ENCODE data around the gene SCFD2.

The SCFD2 gene

GRCh38 chr4:52968241-52968640, 397.6 kb downstream of the SCFD2 start:
- H3K27ac Mint-ChIP-seq: peak overlapping the region in 1 of 3 experiments; percentile 16
- H3K36me3 Mint-ChIP-seq (ENCODE audit: low read depth): peaks cover 7% of the 10 kb centered on the region
- no peak for TF ChIP-seq CTCF (IDR thresholded peaks at IDR 0.05; ENCODE audit: unreplicated experiment in 3 of 3)
- no peak overlapping the region for H3K4me3 Mint-ChIP-seq
- H3K9me3 Mint-ChIP-seq: peaks cover 22% of the 10 kb centered on the region
- peaks cover 9% of the 10 kb centered on the region for H3K4me1 Mint-ChIP-seq
- no peaks in the 10 kb centered on the region for H3K27me3 Mint-ChIP-seq (ENCODE audit: low read depth)

DNA sequence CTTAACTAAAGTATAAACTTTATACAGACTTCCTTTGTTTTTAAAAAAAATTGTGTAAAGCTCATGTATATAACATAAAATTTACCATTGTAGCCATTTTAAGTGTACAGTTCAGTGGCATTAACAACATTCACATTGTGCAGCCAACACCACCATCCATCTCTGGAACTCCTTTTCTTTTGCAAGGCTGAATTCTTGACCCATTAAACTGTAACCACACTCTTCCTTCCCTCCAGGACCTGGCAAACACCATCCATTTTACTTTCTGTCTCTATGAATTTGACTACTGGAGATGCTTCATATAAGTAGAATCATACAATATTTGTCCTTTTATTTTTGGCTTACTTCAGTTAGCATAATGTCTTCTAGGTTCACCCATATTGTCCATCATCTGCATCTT, 399.1 kb downstream of the SCFD2 start:
- Mint-ChIP-seq H3K4me3 (no peak overlapping the region), H3K27ac (peak overlapping the region in 2 of 3 experiments; percentile 3 to 28), H3K9me3 (peaks cover 17% of the 10 kb centered on the region), H3K4me1 (peaks cover 24% of the 10 kb centered on the region), H3K36me3 (ENCODE audit: low read depth) (peaks cover 7% of the 10 kb centered on the region), H3K27me3 (ENCODE audit: low read depth) (no peaks in the 10 kb centered on the region)
- no peak for TF ChIP-seq CTCF (IDR thresholded peaks at IDR 0.05; ENCODE audit: unreplicated experiment in 3 of 3)

DNA sequence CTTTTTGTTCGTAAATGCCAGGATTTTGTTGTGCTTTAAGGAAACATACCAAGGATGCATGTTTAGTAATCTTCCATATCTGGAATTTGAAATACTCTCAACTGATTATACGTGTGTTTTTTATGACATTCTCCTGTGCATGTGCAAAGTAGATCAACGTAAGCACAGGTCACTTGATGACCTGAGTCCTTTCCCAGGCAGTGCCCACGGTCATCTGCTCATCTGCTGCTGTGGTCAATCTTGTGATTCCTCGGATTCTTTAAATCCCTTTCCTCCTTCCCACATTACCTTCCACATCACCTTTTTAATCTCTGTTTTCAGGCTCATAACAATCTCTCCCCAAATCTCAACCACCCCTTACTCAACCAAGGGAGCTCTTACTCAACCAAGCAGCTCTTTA, 399.7 kb downstream of the SCFD2 start:
- peaks cover 30% of the 10 kb centered on the region for H3K4me1 Mint-ChIP-seq
- peaks cover 7% of the 10 kb centered on the region for H3K36me3 Mint-ChIP-seq (ENCODE audit: low read depth)
- H3K27me3 Mint-ChIP-seq (ENCODE audit: low read depth): no peaks in the 10 kb centered on the region
- H3K9me3 Mint-ChIP-seq: peaks cover 13% of the 10 kb centered on the region
- TF ChIP-seq CTCF (IDR thresholded peaks at IDR 0.05; ENCODE audit: unreplicated experiment in 3 of 3): no peak
- peak overlapping the region in 2 of 3 experiments; percentile 3 to 34 for H3K27ac Mint-ChIP-seq
- H3K4me3 Mint-ChIP-seq: no peak overlapping the region

DNA sequence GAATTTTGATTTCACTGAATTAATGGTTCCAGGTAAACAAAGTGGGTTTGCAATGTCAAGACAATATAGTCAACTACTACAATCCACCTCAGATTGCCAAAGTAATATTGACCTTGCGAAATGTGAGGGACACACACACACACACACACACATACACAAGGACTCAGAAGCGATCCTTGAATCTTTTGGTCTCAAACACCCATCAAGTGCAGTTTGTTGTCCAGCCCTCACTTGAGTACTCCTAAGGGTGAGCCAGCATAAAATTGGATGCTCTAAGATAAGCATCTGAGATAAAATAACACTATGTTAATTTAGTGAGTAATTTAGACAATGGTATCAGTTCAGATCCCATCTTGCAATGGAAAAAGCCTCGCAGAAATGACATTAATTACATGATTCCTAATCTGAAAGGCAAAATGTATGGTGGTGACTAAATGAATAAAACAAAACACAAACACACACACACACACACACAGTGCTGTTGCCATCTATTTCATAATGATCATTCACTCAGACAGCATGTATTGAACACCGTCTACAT, 401.2 kb downstream of the SCFD2 start:
- Mint-ChIP-seq H3K27ac (peak overlapping the region in 1 of 3 experiments; percentile 97), H3K36me3 (ENCODE audit: low read depth) (peaks cover 3% of the 10 kb centered on the region), H3K4me3 (no peak overlapping the region), H3K9me3 (peaks cover 4% of the 10 kb centered on the region), H3K27me3 (ENCODE audit: low read depth) (no peaks in the 10 kb centered on the region), H3K4me1 (peaks cover 43% of the 10 kb centered on the region)
- TF ChIP-seq CTCF (IDR thresholded peaks at IDR 0.05; ENCODE audit: unreplicated experiment in 3 of 3): no peak

DNA sequence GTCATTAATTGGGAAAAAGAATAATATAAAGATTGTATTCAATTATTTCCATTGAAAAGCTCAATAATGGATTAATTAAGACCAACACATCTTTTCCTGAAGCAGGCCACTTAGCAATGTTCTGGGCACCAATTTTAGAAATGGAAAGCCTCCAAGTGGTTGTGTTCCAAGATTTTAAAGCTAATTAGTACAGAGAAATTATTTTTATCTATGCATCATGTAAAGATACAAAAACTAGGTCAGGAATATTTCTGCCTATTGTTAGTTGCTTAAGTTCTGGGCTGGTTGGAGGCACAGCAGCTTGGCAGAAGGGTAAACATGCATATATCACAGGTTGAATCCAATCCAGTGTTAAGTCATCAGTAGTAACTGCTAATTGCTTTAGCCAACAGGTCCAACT, 401.9 kb downstream of the SCFD2 start:
- Mint-ChIP-seq H3K27ac (peak overlapping the region in 1 of 3 experiments; percentile 97), H3K4me1 (peaks cover 46% of the 10 kb centered on the region), H3K9me3 (no peaks in the 10 kb centered on the region), H3K36me3 (ENCODE audit: low read depth) (no peaks in the 10 kb centered on the region), H3K4me3 (no peak overlapping the region), H3K27me3 (ENCODE audit: low read depth) (no peaks in the 10 kb centered on the region)
- TF ChIP-seq CTCF (IDR thresholded peaks at IDR 0.05; ENCODE audit: unreplicated experiment in 3 of 3): no peak

GRCh38 chr4:52962721-52963120, 403.1 kb downstream of the SCFD2 start:
- H3K36me3 Mint-ChIP-seq (ENCODE audit: low read depth): no peaks in the 10 kb centered on the region
- H3K9me3 Mint-ChIP-seq: no peaks in the 10 kb centered on the region
- H3K4me3 Mint-ChIP-seq: no peak overlapping the region
- H3K27me3 Mint-ChIP-seq (ENCODE audit: low read depth): no peaks in the 10 kb centered on the region
- TF ChIP-seq CTCF (IDR thresholded peaks at IDR 0.05; ENCODE audit: unreplicated experiment in 3 of 3): no peak
- peak overlapping the region; percentile 63 to 97 (median 83) for H3K27ac Mint-ChIP-seq
- peaks cover 57% of the 10 kb centered on the region for H3K4me1 Mint-ChIP-seq

Measured in nephron (organoid).